ENCODE measurements around the gene CD1E.

GRCh38 chr1:158333405-158334155 is 20.1 kb upstream of the CD1E start:
- TF ChIP-seq CTCF (IDR thresholded peaks at IDR 0.05; ENCODE audit: low read depth, low read length), result no peak
- no peak for TF ChIP-seq EZH2phosphoT487 (IDR thresholded peaks at IDR 0.05; ENCODE audit: low read depth)

Measured in OCI-LY3 (cell line).